8988T (cell line): ENCODE results near the gene HNRNPM.
"Not testable (repeated sequence)": the region's sequence is repeated elsewhere in the genome, so short reads cannot be mapped to it uniquely, and the experiment has no call there.

Experiments used
- DNase-seq: peaks from one replicate; pipeline ENCODE4 v3.0.0; 2011

HNRNPM gene

GRCh38 chr19:8514505-8515009, 69.8 kb downstream of the HNRNPM start:
- not testable (repeated sequence) for DNase-seq

- DNase-seq: no peak
Observed at GRCh38 chr19:8515317-8515716, 70.5 kb downstream of the HNRNPM start.

GRCh38 chr19:8517551-8518442, 73.0 kb downstream of the HNRNPM start:
- DNase-seq: no peak

- no peak for DNase-seq
Observed at GRCh38 chr19:8518536-8518935, 73.8 kb downstream of the HNRNPM start.

- DNase-seq: no peak
Observed at GRCh38 chr19:8519388-8519787, 74.6 kb downstream of the HNRNPM start.

GRCh38 chr19:8525401-8525684, 80.6 kb downstream of the HNRNPM start:
- DNase-seq: no peak

GRCh38 chr19:8526345-8527091, 81.7 kb downstream of the HNRNPM start:
- no peak for DNase-seq

GRCh38 chr19:8528500-8528899, 83.7 kb downstream of the HNRNPM start:
- DNase-seq: no peak

- DNase-seq: no peak
Observed at GRCh38 chr19:8529369-8530006, 84.7 kb downstream of the HNRNPM start.

GRCh38 chr19:8530061-8530679, 85.4 kb downstream of the HNRNPM start:
- DNase-seq: no peak

- DNase-seq: no peak
Observed at GRCh38 chr19:8531470-8531869, 86.7 kb downstream of the HNRNPM start.

- no peak for DNase-seq
Observed at GRCh38 chr19:8532225-8532624, 87.5 kb downstream of the HNRNPM start.

GRCh38 chr19:8536282-8536681, 91.5 kb downstream of the HNRNPM start:
- DNase-seq: no peak

- DNase-seq: no peak
Observed at GRCh38 chr19:8537099-8537498, 92.3 kb downstream of the HNRNPM start.
